Activated CD4-positive, alpha-beta T cell treated with anti-CD3 and anti-CD28 coated beads, Interleukin-2, amount 10 ng/mL, durations not matched to agents 24 days and 14 days (primary cell): ENCODE results near the gene XKRX. TPM values are rescaled to one million over a fixed set of nuclear protein-coding genes. Genes with fewer than 3 reads are reported as not detected.

Source experiments
- DNase-seq: peaks from one replicate; pipeline ENCODE4 v3.0.0; 2022
- H3K27ac Mint-ChIP-seq: one replicate; pipeline ENCODE4 v1.8.0; 2022; ENCODE audit warnings: mild to moderate bottlenecking, mixed read lengths
- H3K27me3 Mint-ChIP-seq: one replicate; pipeline ENCODE4 v1.8.0; 2022; ENCODE audit warnings: mixed read lengths
- H3K36me3 Mint-ChIP-seq: one replicate; pipeline ENCODE4 v1.8.0; 2022; ENCODE audit warnings: low read depth, mild to moderate bottlenecking, mixed read lengths
- H3K4me1 Mint-ChIP-seq: one replicate; pipeline ENCODE4 v1.8.0; 2021; ENCODE audit warnings: mixed read lengths
- H3K4me3 Mint-ChIP-seq: one replicate; pipeline ENCODE4 v1.8.0; 2022; ENCODE audit warnings: mild to moderate bottlenecking, moderate library complexity, mixed read lengths
- H3K9me3 Mint-ChIP-seq: one replicate; pipeline ENCODE4 v1.8.0; 2021; ENCODE audit warnings: mixed read lengths
- intact Hi-C: fragments of 100-400 bp; cut with micrococcal nuclease; formaldehyde crosslinking; loops from one replicate; pipeline ENCODE4 v1.15.1; 2023
- total RNA-seq: library from RNA; stranded (reverse); gene quantifications from 2 replicates; pipeline ENCODE4 v1.2.3, GENCODE V29; 2022

The XKRX gene
- total RNA-seq, 1 donor from 2014 or later = 0.23 TPM

DNA sequence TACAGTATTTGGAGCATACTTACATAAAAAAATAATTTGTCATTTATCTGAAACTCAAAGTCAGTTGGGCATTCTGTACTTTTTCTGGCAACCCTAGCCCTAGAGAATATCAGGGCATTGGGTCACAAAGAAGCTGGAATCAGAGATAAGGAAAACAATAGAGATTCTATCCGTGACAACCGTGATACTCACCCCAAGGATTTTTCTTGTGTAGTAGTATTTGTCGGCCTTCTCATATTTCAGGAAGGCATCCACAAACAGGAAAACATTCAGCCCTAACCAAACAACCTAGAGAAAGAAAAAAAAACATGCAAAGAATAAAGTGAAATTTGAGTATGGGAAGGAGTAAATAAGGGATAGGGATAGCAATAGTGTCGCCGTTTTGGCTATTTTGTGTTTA lies 58.2 kb downstream of the XKRX start:
- intact Hi-C loops = no loop called here
- Mint-ChIP-seq H3K27ac (no peak overlapping the region), H3K4me1 (no peaks in the 10 kb centered on the region), H3K27me3 (peaks cover 11% of the 10 kb centered on the region), H3K9me3 (no peaks in the 10 kb centered on the region), H3K36me3 (no peaks in the 10 kb centered on the region), H3K4me3 (no peak overlapping the region)
- DNase-seq = no peak

- Mint-ChIP-seq H3K4me1 (no peaks in the 10 kb centered on the region), H3K36me3 (no peaks in the 10 kb centered on the region), H3K27me3 (peaks cover 6% of the 10 kb centered on the region), H3K9me3 (no peaks in the 10 kb centered on the region), H3K27ac (no peak overlapping the region), H3K4me3 (no peak overlapping the region)
- DNase-seq = no peak
- intact Hi-C loops = no loop called here
These were observed 60.4 kb downstream of the XKRX start for GRCh38 chrX:100868273-100868672.

GRCh38 chrX:100864657-100865391 lies 63.9 kb downstream of the XKRX start:
- Mint-ChIP-seq H3K27me3 (peaks cover 2% of the 10 kb centered on the region), H3K4me1 (no peaks in the 10 kb centered on the region), H3K27ac (no peak overlapping the region), H3K9me3 (no peaks in the 10 kb centered on the region), H3K36me3 (no peaks in the 10 kb centered on the region), H3K4me3 (no peak overlapping the region)
- no peak for DNase-seq
- intact Hi-C loops = no loop called here

Other genes starting within 250 kb of the XKRX start
- gene SYTL4, start 196.8 kb downstream of the XKRX start, total RNA-seq = not detected in 2 replicates
- 71.4 and 73.6 TPM in 2 replicates for gene CSTF2, start 108.5 kb downstream of the XKRX start, total RNA-seq
- gene NOX1, start 54.6 kb downstream of the XKRX start, total RNA-seq = not detected in 2 replicates
- gene ARL13A, start 40.8 kb upstream of the XKRX start, total RNA-seq = not detected in 2 replicates
- gene TRMT2B, start 123.2 kb upstream of the XKRX start, total RNA-seq = 19.7 and 19.8 TPM in 2 replicates
- not detected in 2 replicates for gene TMEM35A, start 150.0 kb upstream of the XKRX start, total RNA-seq
- gene CENPI, start 169.3 kb upstream of the XKRX start, total RNA-seq = 14.9 and 19.4 TPM in 2 replicates